Activated B cell treated with CpG ODN at 0.5 μM for 24 hours (primary cell): ENCODE results near the gene KRT24. TPM values are rescaled to one million over a fixed set of nuclear protein-coding genes. Genes with fewer than 3 reads are reported as not detected.

Experiments used
- ATAC-seq: fragments of 200-7000 bp; cut with Tn5 transposase; one replicate; pipeline ENCODE4 v1.10.0; 2021; ENCODE audit warnings: low read depth, mild to moderate bottlenecking, moderate library complexity
- CTCF ChIA-PET: fragments of 350-600 bp; sonication (Branson Sonifier 250); formaldehyde crosslinking; loops from one replicate; lab custom pipeline; 2021; ENCODE audit warnings: antibody characterized with exemption; lab: Charles Lee
- POLR2A ChIA-PET: fragments of 350-600 bp; sonication (Branson Sonifier 250); formaldehyde crosslinking; loops from one replicate; lab custom pipeline; 2021; ENCODE audit warnings: antibody characterized with exemption; lab: Charles Lee
- DNase-seq: peaks from one replicate; pipeline ENCODE4 v3.0.0; 2022
- H3K27ac Mint-ChIP-seq: one replicate; pipeline ENCODE4 v1.8.0; 2020; ENCODE audit warnings: mixed read lengths
- H3K27me3 Mint-ChIP-seq: one replicate; pipeline ENCODE4 v1.8.0; 2021; ENCODE audit warnings: mixed read lengths
- H3K36me3 Mint-ChIP-seq: one replicate; pipeline ENCODE4 v1.8.0; 2021; ENCODE audit warnings: low read depth, mixed read lengths
- H3K4me1 Mint-ChIP-seq: one replicate; pipeline ENCODE4 v1.8.0; 2021; ENCODE audit warnings: mixed read lengths
- H3K4me3 Mint-ChIP-seq: one replicate; pipeline ENCODE4 v1.8.0; 2020; ENCODE audit warnings: mild to moderate bottlenecking, mixed read lengths
- H3K9me3 Mint-ChIP-seq: one replicate; pipeline ENCODE4 v1.8.0; 2020; ENCODE audit warnings: mixed read lengths
- intact Hi-C: fragments of 100-400 bp; cut with micrococcal nuclease; formaldehyde crosslinking; loops from one replicate; pipeline ENCODE4 v1.15.1; 2024
- total RNA-seq: library from RNA; stranded (reverse); gene quantifications from 2 replicates; pipeline ENCODE4 v1.2.3, GENCODE V29; 2022
- TF ChIP-seq, protein P1 (sequence below): fragments of 200-600 bp; IDR thresholded peaks from one replicate; pipeline ENCODE4 v1.8.0; 2022; ENCODE audit warnings: antibody characterized with exemption, mild to moderate bottlenecking

KRT24 gene
- total RNA-seq, 1 donor from 2014 or later, result not detected

DNA sequence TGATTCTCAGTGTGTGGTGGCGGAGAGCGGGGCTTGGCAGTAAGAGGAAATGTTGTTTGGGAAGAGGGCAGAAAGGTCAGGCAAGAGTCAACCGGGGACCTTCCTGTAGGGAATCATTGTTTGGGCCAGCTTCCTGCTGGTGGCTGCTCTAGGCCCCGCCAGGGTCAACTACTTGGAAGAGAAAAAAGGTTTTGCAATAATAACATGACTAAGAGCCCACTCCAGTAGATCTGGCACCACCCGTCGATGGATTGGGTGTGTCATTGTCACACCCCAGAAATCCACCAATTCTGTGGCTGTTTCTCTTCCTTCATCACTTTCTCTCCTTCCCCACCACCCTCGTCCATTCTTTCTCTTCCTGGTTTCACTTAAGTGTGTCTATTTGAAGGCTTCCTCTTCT lies 4.2 kb upstream of the KRT24 start:
- Mint-ChIP-seq H3K4me3 (no peak overlapping the region), H3K4me1 (no peaks in the 10 kb centered on the region), H3K9me3 (no peaks in the 10 kb centered on the region), H3K36me3 (no peaks in the 10 kb centered on the region), H3K27me3 (peaks cover 24% of the 10 kb centered on the region), H3K27ac (no peak overlapping the region)
- CTCF ChIA-PET, result no interaction called here
- ATAC-seq (no peak), DNase-seq (no peak)
- intact Hi-C loops, result no loop called here
- POLR2A ChIA-PET, result no interaction called here
- TF ChIP-seq, protein P1, sequence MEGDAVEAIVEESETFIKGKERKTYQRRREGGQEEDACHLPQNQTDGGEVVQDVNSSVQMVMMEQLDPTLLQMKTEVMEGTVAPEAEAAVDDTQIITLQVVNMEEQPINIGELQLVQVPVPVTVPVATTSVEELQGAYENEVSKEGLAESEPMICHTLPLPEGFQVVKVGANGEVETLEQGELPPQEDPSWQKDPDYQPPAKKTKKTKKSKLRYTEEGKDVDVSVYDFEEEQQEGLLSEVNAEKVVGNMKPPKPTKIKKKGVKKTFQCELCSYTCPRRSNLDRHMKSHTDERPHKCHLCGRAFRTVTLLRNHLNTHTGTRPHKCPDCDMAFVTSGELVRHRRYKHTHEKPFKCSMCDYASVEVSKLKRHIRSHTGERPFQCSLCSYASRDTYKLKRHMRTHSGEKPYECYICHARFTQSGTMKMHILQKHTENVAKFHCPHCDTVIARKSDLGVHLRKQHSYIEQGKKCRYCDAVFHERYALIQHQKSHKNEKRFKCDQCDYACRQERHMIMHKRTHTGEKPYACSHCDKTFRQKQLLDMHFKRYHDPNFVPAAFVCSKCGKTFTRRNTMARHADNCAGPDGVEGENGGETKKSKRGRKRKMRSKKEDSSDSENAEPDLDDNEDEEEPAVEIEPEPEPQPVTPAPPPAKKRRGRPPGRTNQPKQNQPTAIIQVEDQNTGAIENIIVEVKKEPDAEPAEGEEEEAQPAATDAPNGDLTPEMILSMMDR, result no peak

GRCh38 chr17:40705584-40705983 lies 2.0 kb upstream of the KRT24 start:
- DNase-seq, result no peak
- no peak overlapping the region for H3K27ac Mint-ChIP-seq
- TF ChIP-seq, protein P1, result no peak
- H3K4me3 Mint-ChIP-seq, result no peak overlapping the region
- ChIA-PET POLR2A (interaction anchor here (0.6 kb wide), 1 partner anchor 54 kb away, joined by 4 read pairs; no protein-coding TSS in a partner anchor), CTCF (no interaction called here)
- intact Hi-C loops, result no loop called here
- ATAC-seq, result no peak
- H3K36me3 Mint-ChIP-seq, result no peaks in the 10 kb centered on the region
- no peaks in the 10 kb centered on the region for H3K9me3 Mint-ChIP-seq
- H3K27me3 Mint-ChIP-seq, result peaks cover 26% of the 10 kb centered on the region
- H3K4me1 Mint-ChIP-seq, result no peaks in the 10 kb centered on the region

GRCh38 chr17:40702271-40702670 lies 1.3 kb downstream of the KRT24 start:
- no peak for ATAC-seq
- intact Hi-C loops, result no loop called here
- peaks cover 38% of the 10 kb centered on the region for H3K27me3 Mint-ChIP-seq
- TF ChIP-seq, protein P1, result no peak
- no peak overlapping the region for H3K27ac Mint-ChIP-seq
- DNase-seq, result no peak
- no peaks in the 10 kb centered on the region for H3K4me1 Mint-ChIP-seq
- H3K9me3 Mint-ChIP-seq, result no peaks in the 10 kb centered on the region
- ChIA-PET CTCF (interaction anchor here (0.8 kb wide), 1 partner anchor 9 kb away, joined by 4 read pairs; no protein-coding TSS in a partner anchor), POLR2A (no interaction called here)
- no peak overlapping the region for H3K4me3 Mint-ChIP-seq
- no peaks in the 10 kb centered on the region for H3K36me3 Mint-ChIP-seq

- no peak overlapping the region for H3K4me3 Mint-ChIP-seq
- no peak for DNase-seq
- H3K9me3 Mint-ChIP-seq, result no peaks in the 10 kb centered on the region
- H3K4me1 Mint-ChIP-seq, result no peaks in the 10 kb centered on the region
- ChIA-PET CTCF (no interaction called here), POLR2A (no interaction called here)
- ATAC-seq, result no peak
- no peak overlapping the region for H3K27ac Mint-ChIP-seq
- TF ChIP-seq, protein P1, result no peak
- peaks cover 29% of the 10 kb centered on the region for H3K27me3 Mint-ChIP-seq
- H3K36me3 Mint-ChIP-seq, result no peaks in the 10 kb centered on the region
- intact Hi-C loops, result no loop called here
These were observed 3.7 kb downstream of the KRT24 start for GRCh38 chr17:40699853-40700252.

DNA sequence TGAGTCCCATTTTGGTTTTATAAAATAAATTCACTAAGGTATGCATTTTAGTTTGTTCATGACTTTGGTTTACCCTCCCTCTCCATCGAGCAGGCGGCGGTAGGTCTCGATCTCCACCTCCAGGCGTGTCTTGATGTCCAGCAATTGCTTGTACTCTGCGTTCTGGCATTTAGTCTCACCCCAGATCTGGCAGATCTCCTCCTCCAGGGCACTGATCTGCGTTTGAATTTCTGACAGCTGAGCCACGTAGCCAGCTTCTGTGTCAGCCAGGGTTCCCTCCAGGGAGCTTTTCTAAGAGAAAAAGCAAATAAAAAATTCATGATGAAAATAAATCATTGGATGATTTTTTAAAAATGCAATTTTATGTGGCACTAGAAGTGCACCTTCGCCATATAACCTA lies 4.2 kb downstream of the KRT24 start:
- Mint-ChIP-seq H3K4me3 (no peak overlapping the region), H3K27me3 (peaks cover 30% of the 10 kb centered on the region), H3K36me3 (no peaks in the 10 kb centered on the region), H3K4me1 (no peaks in the 10 kb centered on the region), H3K9me3 (no peaks in the 10 kb centered on the region), H3K27ac (no peak overlapping the region)
- TF ChIP-seq, protein P1, result no peak
- CTCF ChIA-PET, result no interaction called here
- DNase-seq, result no peak
- intact Hi-C loops, result no loop called here
- ATAC-seq, result no peak
- POLR2A ChIA-PET, result no interaction called here
